Activated naive CD4-positive, alpha-beta T cell treated with anti-CD3 and anti-CD28 coated beads, Interleukin-2, amount 50 U/mL, for 72 hours (primary cell): ENCODE results near the gene ARL4A. TPM values are rescaled to one million over a fixed set of nuclear protein-coding genes. Genes with fewer than 3 reads are reported as not detected.
A peak's percentile ranks its signal among the peaks of the same experiment; 100 is the strongest.
"Not testable (repeated sequence)": the region's sequence is repeated elsewhere in the genome, so short reads cannot be mapped to it uniquely, and the experiment has no call there.

Experiments
- ATAC-seq, 2 donors: fragments of 150-1000 bp; cut with Tn5 transposase; 2 replicates each; pipeline ENCODE4 v1.10.0; 2021; ENCODE audit warnings: mild to moderate bottlenecking in 2 of 2, moderate library complexity in 2 of 2
- DNase-seq, 2 donors: peaks; one replicate each; pipeline ENCODE4 v3.0.0; 2021 to 2022; ENCODE audit warnings: low spot score in 2 of 2
- H3K27ac Mint-ChIP-seq, 2 donors: one replicate each; pipeline ENCODE4 v1.8.0; 2022; ENCODE audit warnings: mild to moderate bottlenecking in 2 of 2, mixed read lengths in 2 of 2
- H3K36me3 Mint-ChIP-seq, 2 donors: one replicate each; pipeline ENCODE4 v1.8.0; 2022; ENCODE audit warnings: mixed read lengths in 2 of 2
- H3K9me3 Mint-ChIP-seq, 2 donors: one replicate each; pipeline ENCODE4 v1.8.0; 2022; ENCODE audit warnings: mixed read lengths in 2 of 2
- total RNA-seq, 2 donors: library from RNA; stranded (reverse); gene quantifications; one replicate each; pipeline ENCODE4 v1.2.3, GENCODE V29; 2022

Gene ARL4A
- total RNA-seq, 2 donors from 2014 or later = 7.9 to 11.0 TPM

- no peaks in the 10 kb centered on the region for H3K36me3 Mint-ChIP-seq
- no peak overlapping the region for H3K27ac Mint-ChIP-seq
- DNase-seq (no peak), ATAC-seq (no peak)
- H3K9me3 Mint-ChIP-seq = no peaks in the 10 kb centered on the region
These were observed 33.9 kb upstream of the ARL4A start for GRCh38 chr7:12653518-12653917.

- DNase-seq (no peak), ATAC-seq (no peak)
- Mint-ChIP-seq H3K27ac (no peak overlapping the region), H3K36me3 (no peaks in the 10 kb centered on the region), H3K9me3 (no peaks in the 10 kb centered on the region)
These were observed 32.3 kb upstream of the ARL4A start for GRCh38 chr7:12655161-12655560.

- ATAC-seq, H3K36me3 Mint-ChIP-seq, DNase-seq, H3K27ac Mint-ChIP-seq, H3K9me3 Mint-ChIP-seq: not testable (repeated sequence)
These were observed 27.0 kb upstream of the ARL4A start for GRCh38 chr7:12660423-12660822.

- not testable (repeated sequence) for H3K36me3 Mint-ChIP-seq, H3K27ac Mint-ChIP-seq, ATAC-seq
These were observed 26.4 kb upstream of the ARL4A start for GRCh38 chr7:12660986-12661385.

DNA sequence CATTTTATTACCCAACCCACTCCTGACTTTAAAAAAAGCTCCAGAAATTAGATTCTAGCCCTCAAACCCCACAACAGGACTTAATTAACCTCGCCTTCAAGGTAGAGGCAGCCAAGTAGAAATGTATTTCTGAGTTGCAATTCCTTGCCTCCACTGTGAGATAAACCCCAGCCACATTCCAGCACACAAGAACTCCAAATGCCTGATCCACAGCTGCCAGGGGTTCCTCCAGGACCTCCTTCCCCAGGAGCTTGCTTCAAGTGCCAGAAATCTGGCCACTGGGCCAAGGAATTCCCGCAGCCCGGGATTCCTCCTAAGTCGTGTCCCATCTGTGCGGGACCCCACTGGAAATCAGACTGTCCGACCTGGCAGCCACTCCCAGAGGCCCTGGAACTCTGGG is 25.9 kb upstream of the ARL4A start:
- Mint-ChIP-seq H3K9me3 (no peaks in the 10 kb centered on the region), H3K36me3 (no peaks in the 10 kb centered on the region), H3K27ac (no peak overlapping the region)
- ATAC-seq (no peak), DNase-seq (no peak)

More at GRCh38 chr7:12660986-12661385, 26.4 kb upstream of the ARL4A start:
- H3K9me3 Mint-ChIP-seq, DNase-seq: not testable (repeated sequence)

GRCh38 chr7:12670000-12670729 is 17.3 kb upstream of the ARL4A start:
- Mint-ChIP-seq H3K27ac (no peak overlapping the region), H3K36me3 (no peaks in the 10 kb centered on the region), H3K9me3 (no peaks in the 10 kb centered on the region)
- DNase-seq (no peak), ATAC-seq (no peak)

DNA sequence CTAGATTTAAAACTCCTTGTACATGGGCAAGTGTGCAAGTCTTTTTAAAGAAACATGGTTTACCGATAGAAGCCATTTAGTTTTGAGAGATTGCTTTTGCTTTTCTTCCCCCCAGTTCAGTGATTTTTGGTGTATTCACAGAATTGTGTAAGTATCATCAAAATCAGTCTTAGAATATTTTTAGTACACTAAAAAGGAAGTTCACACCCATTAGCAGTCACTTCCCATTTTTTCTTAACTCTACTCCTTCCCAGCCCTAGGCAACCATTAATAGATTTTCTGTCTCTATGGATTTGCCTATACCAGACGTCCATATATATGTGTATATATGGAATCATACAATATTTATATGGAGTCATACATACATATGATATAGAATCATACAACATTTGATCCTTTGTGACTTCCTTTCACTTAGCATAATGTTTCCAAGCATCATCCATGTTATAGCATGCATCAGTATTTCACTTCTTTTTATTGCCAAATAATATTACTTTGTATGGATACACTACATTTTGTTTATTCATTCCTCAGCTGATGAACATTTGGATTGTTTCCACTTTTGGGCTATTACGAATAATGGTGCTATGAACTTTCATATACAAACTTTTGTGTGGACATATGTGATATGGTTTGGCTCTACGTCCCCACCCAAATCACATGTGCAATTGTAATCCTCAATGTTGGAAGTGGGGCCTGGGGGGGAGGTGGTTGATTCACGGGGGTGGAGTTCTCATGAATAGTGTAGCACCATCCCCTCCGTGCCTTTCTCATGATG is 16.5 kb upstream of the ARL4A start:
- Mint-ChIP-seq H3K27ac (no peak overlapping the region), H3K36me3 (no peaks in the 10 kb centered on the region), H3K9me3 (no peaks in the 10 kb centered on the region)
- no peak for DNase-seq
- ATAC-seq = no peak

DNA sequence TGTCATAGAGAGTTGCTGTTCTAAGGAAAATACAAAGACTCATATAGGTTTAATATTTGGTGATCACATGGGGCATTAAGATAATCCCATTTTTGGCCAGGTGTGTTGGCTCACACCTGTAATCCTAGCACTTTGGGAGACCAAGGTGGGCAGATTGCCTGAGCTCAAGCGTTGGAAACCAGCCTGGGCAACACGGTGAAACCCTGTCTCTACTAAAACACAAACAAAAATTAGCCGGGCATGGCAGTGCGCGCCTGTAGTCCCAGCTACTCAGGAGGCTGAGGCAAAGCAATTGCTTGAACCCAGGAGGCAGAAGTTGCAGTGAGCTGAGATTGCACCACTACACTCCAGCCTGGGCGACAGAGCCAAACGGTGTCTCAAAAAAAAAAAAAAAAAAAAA is 14.0 kb upstream of the ARL4A start:
- not testable (repeated sequence) for DNase-seq, ATAC-seq, H3K27ac Mint-ChIP-seq, H3K36me3 Mint-ChIP-seq, H3K9me3 Mint-ChIP-seq

DNA sequence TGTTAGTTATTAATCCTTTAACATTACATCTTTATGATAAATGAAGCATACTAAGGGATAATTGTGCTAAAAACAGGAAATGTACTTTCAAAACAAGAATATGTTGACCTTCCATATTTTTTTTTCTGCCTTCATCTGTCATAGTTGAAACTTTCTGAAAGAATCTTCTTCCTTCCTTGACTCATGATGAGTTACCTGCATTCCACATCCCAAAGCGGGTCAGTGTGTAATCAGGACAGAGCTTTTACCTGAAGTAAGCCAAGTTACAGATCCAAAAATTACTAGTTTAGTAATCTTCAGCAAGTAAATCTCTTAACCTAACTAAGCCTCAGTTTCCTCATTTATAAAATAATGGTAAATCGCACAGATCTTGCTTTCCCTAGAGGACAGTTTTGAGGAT is 13.4 kb upstream of the ARL4A start:
- Mint-ChIP-seq H3K36me3 (no peaks in the 10 kb centered on the region), H3K27ac (no peak overlapping the region)
- no peak for ATAC-seq

GRCh38 chr7:12674861-12675260 is 12.6 kb upstream of the ARL4A start:
- DNase-seq (peak in 1 of 2 donors; percentile 36), ATAC-seq (peak; percentile 61 to 71)
- Mint-ChIP-seq H3K27ac (no peak overlapping the region), H3K36me3 (no peaks in the 10 kb centered on the region), H3K9me3 (no peaks in the 10 kb centered on the region)

More for the DNA sequence above, 13.4 kb upstream of the ARL4A start:
- DNase-seq = no peak
- H3K9me3 Mint-ChIP-seq = no peaks in the 10 kb centered on the region

DNA sequence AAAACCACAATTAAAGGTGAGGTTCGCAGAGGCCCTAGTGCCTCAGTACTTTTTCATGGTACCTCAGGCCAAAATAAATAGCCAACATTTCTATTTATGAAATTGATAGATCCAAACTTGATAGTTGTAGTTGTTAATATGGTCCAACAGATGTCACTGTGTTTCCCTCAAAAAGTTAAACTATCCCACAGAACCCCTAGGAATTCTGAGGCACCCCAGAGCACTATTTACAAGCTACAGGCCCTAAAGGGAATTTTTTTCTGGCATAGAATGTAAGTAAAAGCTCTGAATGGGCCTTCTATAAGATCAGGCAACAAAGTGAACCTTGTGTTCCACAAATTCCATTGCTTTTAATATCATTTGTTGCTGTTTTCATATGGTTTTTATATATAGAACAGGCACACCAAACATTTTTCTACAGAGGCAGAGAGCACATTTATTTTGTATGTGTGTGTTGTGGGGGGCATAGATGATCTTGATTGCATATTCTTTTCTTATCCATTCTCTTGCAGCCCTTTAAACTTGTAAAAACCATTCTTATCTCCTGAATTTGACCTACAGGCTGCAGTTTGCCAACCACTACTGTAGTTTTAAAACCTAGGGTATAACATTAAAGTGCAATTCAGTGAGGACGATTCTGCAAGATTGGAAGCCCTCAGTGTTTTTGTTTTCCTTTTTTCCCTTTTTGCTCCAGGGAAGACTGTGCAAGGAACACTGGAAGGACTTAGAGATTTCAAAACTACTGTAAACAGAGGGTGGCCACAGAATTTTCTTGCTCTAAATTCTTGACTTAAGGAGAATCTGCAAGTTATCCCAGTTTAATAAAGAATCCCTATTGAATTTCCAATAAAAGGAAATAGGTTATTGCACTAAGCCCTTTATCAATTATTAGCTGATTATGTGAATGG is 3.5 kb upstream of the ARL4A start:
- H3K36me3 Mint-ChIP-seq = peaks cover 0 to 13% of the 10 kb centered on the region in 2 donors
- no peaks in the 10 kb centered on the region for H3K9me3 Mint-ChIP-seq
- no peak for DNase-seq
- ATAC-seq = no peak
- H3K27ac Mint-ChIP-seq = no peak overlapping the region

DNA sequence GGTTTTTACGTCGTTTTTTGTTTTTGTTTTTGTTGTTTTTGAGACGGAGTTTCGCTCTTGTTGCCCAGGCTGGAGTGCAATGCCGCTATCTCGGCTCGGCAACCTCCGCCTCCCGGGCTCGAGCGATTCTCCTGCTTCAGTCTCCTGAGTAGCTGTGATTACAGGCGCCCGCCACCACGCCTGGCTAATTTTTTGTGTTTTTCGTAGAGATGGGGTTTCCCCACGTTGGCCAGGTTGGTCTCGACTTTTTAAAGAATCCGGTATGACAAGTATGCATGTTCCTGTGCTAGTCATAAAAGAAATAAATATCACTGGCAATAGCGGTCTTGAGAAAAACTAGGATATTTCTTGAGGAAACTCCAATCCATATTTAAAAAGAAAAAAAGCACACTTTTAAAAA is 2.7 kb upstream of the ARL4A start:
- no peak for ATAC-seq
- DNase-seq = no peak
- H3K9me3 Mint-ChIP-seq = no peaks in the 10 kb centered on the region
- no peak overlapping the region for H3K27ac Mint-ChIP-seq
- H3K36me3 Mint-ChIP-seq = peaks cover 0 to 13% of the 10 kb centered on the region in 2 donors

- no peaks in the 10 kb centered on the region for H3K9me3 Mint-ChIP-seq
- H3K36me3 Mint-ChIP-seq = peaks cover 0 to 13% of the 10 kb centered on the region in 2 donors
- ATAC-seq (no peak), DNase-seq (no peak)
- H3K27ac Mint-ChIP-seq = peak overlapping the region; percentile 89 to 93
These were observed 1.9 kb upstream of the ARL4A start for GRCh38 chr7:12685550-12685949.

GRCh38 chr7:12686234-12686890 is 1.1 kb upstream of the ARL4A start:
- Mint-ChIP-seq H3K27ac (peak overlapping the region; percentile 89 to 97), H3K36me3 (peaks cover 0 to 13% of the 10 kb centered on the region in 2 donors)

DNA sequence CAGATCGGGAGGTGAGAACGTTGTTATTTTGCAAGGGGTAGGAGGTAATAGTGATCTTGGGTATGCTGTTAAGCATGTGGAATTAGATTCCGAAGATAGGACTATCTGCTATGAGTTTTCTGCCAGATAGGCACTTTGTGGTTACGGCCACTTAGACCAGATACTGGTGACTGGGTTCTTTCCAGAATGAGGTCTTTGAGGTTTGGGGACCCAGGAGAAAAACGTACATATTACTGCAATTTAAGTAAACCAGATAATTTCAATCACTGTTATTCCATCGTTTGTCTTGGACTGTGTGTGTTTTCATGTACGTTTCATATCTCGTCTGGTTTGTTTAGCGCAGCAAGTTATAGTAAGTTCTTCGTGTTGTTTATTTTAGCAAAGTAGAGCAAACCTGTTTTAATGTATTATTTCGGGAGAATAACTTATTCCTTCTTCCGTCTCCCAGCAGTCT is 312 bp downstream of the ARL4A start:
- Mint-ChIP-seq H3K36me3 (peaks cover 0 to 13% of the 10 kb centered on the region in 2 donors), H3K9me3 (no peaks in the 10 kb centered on the region), H3K27ac (peak overlapping the region; percentile 87 to 89)
- DNase-seq = no peak
- ATAC-seq = peak in 1 of 2 donors; percentile 0

More at GRCh38 chr7:12686234-12686890, 1.1 kb upstream of the ARL4A start:
- no peaks in the 10 kb centered on the region for H3K9me3 Mint-ChIP-seq
- ATAC-seq (peak; percentile 89 to 90), DNase-seq (peak; percentile 97 to 98)

- H3K9me3 Mint-ChIP-seq, ATAC-seq, DNase-seq: not testable (repeated sequence)
- Mint-ChIP-seq H3K27ac (peak overlapping the region in 1 of 2 donors; percentile 89), H3K36me3 (peaks cover 0 to 13% of the 10 kb centered on the region in 2 donors)
These were observed 1.2 kb downstream of the ARL4A start for GRCh38 chr7:12688485-12689170.
